Stimulated activated CD4-positive, alpha-beta T cell treated with anti-CD3 and anti-CD28 coated beads, Interleukin-4, amount 100 ng/mL, for 1 hour (primary cell): ENCODE results near the gene AKT3.

ENCODE experiments used
- DNase-seq: peaks from one replicate; pipeline ENCODE4 v3.0.0-alpha.2; 2020

AKT3 gene

GRCh38 chr1:243548516-243548915 lies 301.5 kb downstream of the AKT3 start:
- DNase-seq = no peak

GRCh38 chr1:243547891-243548290 lies 302.2 kb downstream of the AKT3 start:
- no peak for DNase-seq

- DNase-seq = no peak
Observed at GRCh38 chr1:243546457-243546856, 303.6 kb downstream of the AKT3 start.

- DNase-seq = no peak
Observed at GRCh38 chr1:243543501-243543900, 306.5 kb downstream of the AKT3 start.

- DNase-seq = no peak
Observed at GRCh38 chr1:243542739-243543415, 307.2 kb downstream of the AKT3 start.

- DNase-seq = no peak
Observed at GRCh38 chr1:243539636-243540035, 310.4 kb downstream of the AKT3 start.

- DNase-seq = no peak
Observed at GRCh38 chr1:243535014-243535413, 315.0 kb downstream of the AKT3 start.

GRCh38 chr1:243529512-243529911 lies 320.5 kb downstream of the AKT3 start:
- DNase-seq = no peak

- DNase-seq = no peak
Observed at GRCh38 chr1:243528459-243529121, 321.5 kb downstream of the AKT3 start.

- DNase-seq = no peak
Observed at GRCh38 chr1:243526180-243526579, 323.9 kb downstream of the AKT3 start.

GRCh38 chr1:243525085-243525487 lies 325.0 kb downstream of the AKT3 start:
- DNase-seq = no peak

GRCh38 chr1:243523766-243524165 lies 326.3 kb downstream of the AKT3 start:
- no peak for DNase-seq

- DNase-seq = no peak
Observed at GRCh38 chr1:243520831-243521230, 329.2 kb downstream of the AKT3 start.

GRCh38 chr1:243514927-243515326 lies 335.1 kb downstream of the AKT3 start:
- DNase-seq = no peak

GRCh38 chr1:243513726-243514491 lies 336.1 kb downstream of the AKT3 start:
- DNase-seq = no peak

- no peak for DNase-seq
Observed at GRCh38 chr1:243510928-243511327, 339.1 kb downstream of the AKT3 start.

GRCh38 chr1:243508943-243509342 lies 341.1 kb downstream of the AKT3 start:
- DNase-seq = no peak

GRCh38 chr1:243508303-243508713 lies 341.7 kb downstream of the AKT3 start:
- no peak for DNase-seq

- no peak for DNase-seq
Observed at GRCh38 chr1:243507672-243508302, 342.3 kb downstream of the AKT3 start.

- no peak for DNase-seq
Observed at GRCh38 chr1:243507001-243507671, 342.9 kb downstream of the AKT3 start.

- DNase-seq = no peak
Observed at GRCh38 chr1:243505986-243506689, 343.9 kb downstream of the AKT3 start.

GRCh38 chr1:243503155-243503554 lies 346.9 kb downstream of the AKT3 start:
- no peak for DNase-seq
